Cardiac muscle cell (in vitro differentiated cells and primary cell): ENCODE measurements around the gene TXK. TPM values are rescaled to one million over a fixed set of nuclear protein-coding genes. Genes with fewer than 3 reads are reported as not detected.

Source experiments
- DNase-seq, 2 donors: peaks; one replicate each; pipeline versions ENCODE4 v3.0.0 to v3.0.0-alpha.2; 2010 to 2017; ENCODE audit warnings: low read depth in 1 of 2, low spot score in 1 of 2
- H3K27ac ChIP-seq: fragments of 200-600 bp; sonication (generic); 2 replicates; pipeline ENCODE4 v1.5.1; 2016
- H3K27me3 ChIP-seq: fragments of 200-600 bp; sonication (generic); 2 replicates; pipeline ENCODE4 v1.6.0; 2016; ENCODE audit warnings: control low read depth
- H3K36me3 ChIP-seq: fragments of 200-600 bp; sonication (generic); 2 replicates; pipeline ENCODE4 v1.5.1; 2016; ENCODE audit warnings: control low read depth
- H3K4me1 ChIP-seq: fragments of 200-600 bp; sonication (generic); 2 replicates; pipeline ENCODE4 v1.8.1; 2017; ENCODE audit warnings: low read depth, mild to moderate bottlenecking, mixed run types
- H3K4me3 ChIP-seq: fragments of 200-600 bp; sonication (generic); 2 replicates; pipeline ENCODE4 v1.5.1; 2016; ENCODE audit warnings: mild to moderate bottlenecking
- H3K9me3 ChIP-seq: fragments of 200-600 bp; sonication (generic); 2 replicates; pipeline ENCODE4 v1.5.1; 2017; ENCODE audit warnings: low read depth, mild to moderate bottlenecking, control low read depth
- CTCF ChIP-seq: IDR thresholded peaks from 2 replicates; pipeline ENCODE4 v1.5.1; 2012; ENCODE audit warnings: low read depth, mild to moderate bottlenecking, low read length
- polyA plus RNA-seq: library from polyadenylated mRNA; unstranded; fragments of >200 nt; fragmentation: Nextera tagmentation; extraction: Ambion mirVana; gene quantifications from 2 replicates; pipeline ENCODE4 v1.2.1, GENCODE V29; 2016
- total RNA-seq: library from RNA; depleted of rRNA; stranded (reverse); fragments of >200 nt; gene quantifications from 2 replicates; pipeline ENCODE4 v1.2.3, GENCODE V29; 2016

Gene TXK
- total and polyA plus RNA-seq, 2 experiments from 2014 or later = 0.83 to 0.93 TPM

- no peaks in the 10 kb centered on the region for H3K36me3 ChIP-seq
- peak; percentile 65 for TF ChIP-seq CTCF
- H3K4me1 ChIP-seq = peaks cover 31% of the 10 kb centered on the region
- peak in 1 of 2 donors; percentile 25 for DNase-seq
- no peak overlapping the region for H3K4me3 ChIP-seq
- no peaks in the 10 kb centered on the region for H3K9me3 ChIP-seq
- no peak overlapping the region for H3K27ac ChIP-seq
- no peaks in the 10 kb centered on the region for H3K27me3 ChIP-seq
Observed at GRCh38 chr4:48033825-48034413, 100.1 kb downstream of the TXK start.

- no peaks in the 10 kb centered on the region for H3K36me3 ChIP-seq
- no peak overlapping the region for H3K4me3 ChIP-seq
- H3K27ac ChIP-seq = peak overlapping the region; percentile 99
- TF ChIP-seq CTCF = no peak
- H3K9me3 ChIP-seq = no peaks in the 10 kb centered on the region
- DNase-seq = no peak
- H3K27me3 ChIP-seq = no peaks in the 10 kb centered on the region
- H3K4me1 ChIP-seq = peaks cover 33% of the 10 kb centered on the region
Observed at GRCh38 chr4:48033412-48033811, 100.6 kb downstream of the TXK start.

- H3K4me3 ChIP-seq = no peak overlapping the region
- H3K4me1 ChIP-seq = peaks cover 33% of the 10 kb centered on the region
- H3K36me3 ChIP-seq = no peaks in the 10 kb centered on the region
- H3K27me3 ChIP-seq = no peaks in the 10 kb centered on the region
- peak in 1 of 2 donors; percentile 27 for DNase-seq
- no peaks in the 10 kb centered on the region for H3K9me3 ChIP-seq
- H3K27ac ChIP-seq = peak overlapping the region; percentile 99
- no peak for TF ChIP-seq CTCF
Observed at GRCh38 chr4:48032721-48033120, 101.3 kb downstream of the TXK start.

GRCh38 chr4:48031802-48032525 lies 102.1 kb downstream of the TXK start:
- Histone ChIP-seq H3K4me1 (peaks cover 33% of the 10 kb centered on the region), H3K27me3 (no peaks in the 10 kb centered on the region), H3K4me3 (no peak overlapping the region), H3K9me3 (no peaks in the 10 kb centered on the region), H3K36me3 (no peaks in the 10 kb centered on the region), H3K27ac (peak overlapping the region; percentile 99)
- no peak for TF ChIP-seq CTCF
- DNase-seq = peak; percentile 74 to 87

GRCh38 chr4:48030470-48030869 lies 103.6 kb downstream of the TXK start:
- Histone ChIP-seq H3K27ac (peak overlapping the region; percentile 99), H3K27me3 (no peaks in the 10 kb centered on the region), H3K36me3 (no peaks in the 10 kb centered on the region), H3K9me3 (no peaks in the 10 kb centered on the region), H3K4me3 (no peak overlapping the region), H3K4me1 (peaks cover 40% of the 10 kb centered on the region)
- no peak for TF ChIP-seq CTCF
- no peak for DNase-seq
